HepG2 (cell line): ENCODE measurements around the gene BBC3. TPM values are rescaled to one million over a fixed set of nuclear protein-coding genes. Genes with fewer than 3 reads are reported as not detected.

Experiments used
- ATAC-seq: fragments of 200-7000 bp; cut with Tn5 transposase; 3 replicates; pipeline ENCODE4 v1.9.1; 2020; ENCODE audit warnings: mild to moderate bottlenecking, moderate library complexity
- BruUV-seq: library from RNA; stranded (reverse); fragments of 400-500 nt; replicated peaks from 2 replicates; lab custom pipeline; 2021; lab: Mats Ljungman, UMichigan
- CTCF ChIA-PET: fragments of 300-600 bp; formaldehyde crosslinking; extraction: SDS; loops from one replicate; lab custom pipeline; 2021; ENCODE audit warnings: low total read pairs, inconsistent platforms, low intra/inter-chr PET ratio; lab: Yijun Ruan, JAX
- POLR2A ChIA-PET: fragments of 350-600 bp; sonication (Branson Sonifier 250); formaldehyde crosslinking; loops from one replicate; lab custom pipeline; 2020; ENCODE audit warnings: antibody characterized with exemption, inconsistent platforms; lab: Yijun Ruan, JAX
- DNase-seq: peaks from one replicate; pipeline ENCODE4 v3.0.0-alpha.2; 2015; ENCODE audit warnings: low spot score
- FAIRE-seq: peaks from 3 replicates; lab custom pipeline; 2011; peaks lifted over from hg19 to GRCh38; lab: Jason Lieb, UNC
- H2AFZ ChIP-seq: one replicate; pipeline ENCODE4 v1.6.1; 2011; ENCODE audit warnings: low read length, inconsistent platforms
- H3K27ac ChIP-seq: fragments of 300-600 bp; 3 replicates; pipeline ENCODE4 v1.8.0; 2011; ENCODE audit warnings: mixed run types, mild to moderate bottlenecking, mixed read lengths, low read length, inconsistent platforms; ENCODE audit not compliant: insufficient read depth; ENCODE audit errors: extremely low read length
- H3K27me3 ChIP-seq, 2 experiments: fragments of 200-600 bp in 1 of 2; 2 replicates in 1 of 2; 3 replicates in 1 of 2; pipeline versions ENCODE4 v1.6.0 to v1.8.0; 2011; ENCODE audit warnings: low read length in 2 of 2, mild to moderate bottlenecking in 2 of 2, moderate library complexity in 2 of 2, inconsistent platforms in 1 of 2; ENCODE audit not compliant: insufficient read depth in 2 of 2, control insufficient read depth in 1 of 2
- H3K36me3 ChIP-seq, 2 experiments: fragments of 200-600 bp in 1 of 2; replicated peaks in 1 of 2; 2 replicates in 1 of 2; 3 replicates in 1 of 2; pipeline versions ENCODE4 v1.5.1 to v1.8.0; 2011; ENCODE audit warnings: low read length in 2 of 2, inconsistent platforms in 1 of 2; ENCODE audit not compliant: insufficient read depth in 2 of 2, control insufficient read depth in 1 of 2
- H3K4me1 ChIP-seq: 2 replicates; pipeline ENCODE4 v1.5.1; 2012; ENCODE audit warnings: low read length, inconsistent platforms; ENCODE audit not compliant: insufficient read depth
- H3K4me2 ChIP-seq: 2 replicates; pipeline ENCODE4 v1.6.0; 2011; ENCODE audit warnings: low read depth, low read length, inconsistent platforms
- H3K4me3 ChIP-seq, 3 experiments: fragments of 200-600 bp in 1 of 3; sonication (generic), shearing (Covaris generic) in 1 of 3; replicated peaks in 1 of 3; 2 replicates each; pipeline ENCODE4 v1.5.1; 2011 to 2016; ENCODE audit warnings: low read length in 3 of 3, inconsistent platforms in 2 of 3, low read depth in 2 of 3, mild to moderate bottlenecking in 2 of 3, control low read depth in 1 of 3, mixed read lengths in 1 of 3; ENCODE audit not compliant: insufficient read depth in 1 of 3
- H3K79me2 ChIP-seq: one replicate; pipeline ENCODE4 v1.6.1; 2011; ENCODE audit warnings: low read length, inconsistent platforms; ENCODE audit not compliant: insufficient read depth
- H3K9ac ChIP-seq: 2 replicates; pipeline ENCODE4 v1.6.0; 2011; ENCODE audit warnings: mild to moderate bottlenecking, low read depth, low read length, inconsistent platforms; ENCODE audit not compliant: insufficient read depth
- H3K9me3 ChIP-seq: 2 replicates; pipeline ENCODE4 v1.5.1; 2012; ENCODE audit warnings: mild to moderate bottlenecking, low read length
- H4K20me1 ChIP-seq: 2 replicates; pipeline ENCODE4 v1.6.0; 2011; ENCODE audit warnings: inconsistent platforms, mild to moderate bottlenecking, low read length, moderate library complexity; ENCODE audit not compliant: insufficient read depth
- ADNP ChIP-seq: sonication (generic); formaldehyde crosslinking; IDR thresholded peaks from 2 replicates; pipeline ENCODE4 v1.4.0; 2020; ENCODE audit warnings: missing genetic modification reagents
- AFF4 ChIP-seq: sonication (generic); formaldehyde crosslinking; IDR thresholded peaks from 2 replicates; pipeline ENCODE4 v1.4.0; 2020; ENCODE audit warnings: missing genetic modification reagents
- GATAD2A ChIP-seq: IDR thresholded peaks from 2 replicates; pipeline ENCODE4 v1.6.1; 2016
- JUNB ChIP-seq: sonication (generic); formaldehyde crosslinking; IDR thresholded peaks from 2 replicates; pipeline ENCODE4 v1.8.0; 2022; ENCODE audit warnings: missing genetic modification reagents, mild to moderate bottlenecking, borderline replicate concordance
- KDM5B ChIP-seq: sonication (generic); formaldehyde crosslinking; IDR thresholded peaks from 2 replicates; pipeline ENCODE4 v1.4.0; 2020; ENCODE audit warnings: missing genetic modification reagents, mild to moderate bottlenecking, borderline replicate concordance
- LCORL ChIP-seq, 2 experiments: fragments of 450-650 bp in 1 of 2; sonication (generic) in 1 of 2; formaldehyde crosslinking in 1 of 2; IDR thresholded peaks; 2 replicates each; pipeline versions ENCODE4 v1.5.0 to v1.6.1; 2017 to 2020; ENCODE audit warnings: antibody characterized with exemption in 1 of 2, missing genetic modification reagents in 1 of 2
- MTA3 ChIP-seq: sonication (generic); formaldehyde crosslinking; IDR thresholded peaks from 2 replicates; pipeline ENCODE4 v1.4.0; 2020; ENCODE audit warnings: missing genetic modification reagents
- MXD1 ChIP-seq: sonication (generic); formaldehyde crosslinking; IDR thresholded peaks from 2 replicates; pipeline ENCODE4 v1.4.0; 2020; ENCODE audit warnings: mild to moderate bottlenecking, missing genetic modification reagents
- NFKB2 ChIP-seq: sonication (generic); formaldehyde crosslinking; IDR thresholded peaks from 2 replicates; pipeline ENCODE4 v1.4.0; 2020; ENCODE audit warnings: missing genetic modification reagents, borderline replicate concordance
- NR2C2 ChIP-seq: sonication (generic); formaldehyde crosslinking; IDR thresholded peaks from 2 replicates; pipeline ENCODE4 v1.4.0; 2020; ENCODE audit warnings: missing genetic modification reagents, mild to moderate bottlenecking, moderate library complexity, borderline replicate concordance
- RARG ChIP-seq: sonication (generic); formaldehyde crosslinking; IDR thresholded peaks from 2 replicates; pipeline ENCODE4 v1.4.0; 2020; ENCODE audit warnings: low read depth, mild to moderate bottlenecking, missing genetic modification reagents
- SAP130 ChIP-seq: IDR thresholded peaks from 2 replicates; pipeline ENCODE4 v1.6.1; 2016; ENCODE audit warnings: low read depth
- SMARCE1 ChIP-seq: fragments of 450-650 bp; IDR thresholded peaks from 2 replicates; pipeline ENCODE4 v1.6.1; 2017; ENCODE audit warnings: borderline replicate concordance
- ZNF225 ChIP-seq: sonication (generic); formaldehyde crosslinking; IDR thresholded peaks from 2 replicates; pipeline ENCODE4 v1.4.0; 2020; ENCODE audit warnings: mild to moderate bottlenecking, missing genetic modification reagents
- ZNF280B ChIP-seq: sonication (generic); formaldehyde crosslinking; IDR thresholded peaks from 2 replicates; pipeline ENCODE4 v1.5.0; 2020; ENCODE audit warnings: missing genetic modification reagents, mild to moderate bottlenecking, borderline replicate concordance
- ZNF510 ChIP-seq: sonication (generic); formaldehyde crosslinking; IDR thresholded peaks from 2 replicates; pipeline ENCODE4 v1.4.0; 2020; ENCODE audit warnings: low read depth, mild to moderate bottlenecking, missing genetic modification reagents
- ZNF629 ChIP-seq: sonication (generic); formaldehyde crosslinking; conservative IDR thresholded peaks from 2 replicates; pipeline ENCODE4 v1.5.0; 2020; ENCODE audit warnings: missing genetic modification reagents
- ZNF841 ChIP-seq: sonication (generic); formaldehyde crosslinking; IDR thresholded peaks from 2 replicates; pipeline ENCODE4 v1.8.1; 2023; ENCODE audit warnings: missing genetic modification reagents, borderline replicate concordance
- ZSCAN9 ChIP-seq: IDR thresholded peaks from 2 replicates; pipeline ENCODE4 v1.6.1; 2016; ENCODE audit warnings: borderline replicate concordance
- WGBS: methylation state at CpG from one replicate; pipeline ENCODE4 v1.1.6; 2017; ENCODE audit warnings: low lambda C conversion rate; 5-methylcytosine and 5-hydroxymethylcytosine counted together
- in situ Hi-C: cut with HindIII; loops from 2 replicates; pipeline ENCODE4 v1.10.0; 2017; ENCODE audit warnings: low pct_unique_long_range_greater_than_20kb; ENCODE audit not compliant: extremely low pct_ligation_motif_present
- intact Hi-C: fragments of 100-400 bp; cut with micrococcal nuclease; formaldehyde crosslinking; loops from one replicate; pipeline ENCODE4 v1.10.0; 2022; ENCODE audit not compliant: unreplicated experiment
- polyA plus RNA-seq, 8 experiments: library from polyadenylated mRNA; depleted of rRNA in 3 of 8; stranded (reverse) in 7 of 8; unstranded in 1 of 8; fragments of >200 nt; fragmentation: Illumina TruSeq in 4 of 8; extraction: Trizol in 4 of 8; gene quantifications; 2 replicates each; pipeline versions ENCODE4 v1.2.1 to v1.2.3, GENCODE V29; 2011 to 2016; ENCODE audit warnings: low read depth in 4 of 8, missing spikeins in 1 of 8, mixed read lengths in 1 of 8; ENCODE audit not compliant: insufficient read depth in 1 of 8
- total RNA-seq, 5 experiments: library from RNA; depleted of rRNA; stranded (reverse); fragments of >200 nt; fragmentation: Illumina TruSeq; extraction: Trizol; gene quantifications; 2 replicates each; pipeline ENCODE4 v1.2.3, GENCODE V29; 2016; ENCODE audit warnings: low read depth in 1 of 5

Gene BBC3
- total and polyA plus RNA-seq, 2 of the 13 experiments (the other 11 are each of a cell fraction or from before 2014, with no cell fraction given): 6.1 to 8.8 TPM

- Histone ChIP-seq H3K4me3 (peak overlapping the region; percentile 71 to 79 (median 72)), H3K27ac (peak overlapping the region; percentile 81), H3K27me3 (no peaks in the 10 kb centered on the region), H3K4me1 (peaks cover 36% of the 10 kb centered on the region), H2AFZ (no peak overlapping the region), H4K20me1 (peaks cover 8% of the 10 kb centered on the region; the same call in 1 of the 2 replicates), H3K9ac (peak overlapping the region; percentile 89), H3K36me3 (peaks cover 17 to 35% of the 10 kb centered on the region in 2 experiments), H3K9me3 (no peaks in the 10 kb centered on the region), H3K79me2 (peaks cover 15% of the 10 kb centered on the region), H3K4me2 (peak overlapping the region; percentile 94)
- ChIA-PET CTCF (no interaction called here), POLR2A (interaction anchor here (0.9 to 3.6 kb wide), 16 partner anchors 10 to 634 kb away, joined by 3 to 81 read pairs (median 6); partner anchors contain the start of genes DHX34, INAFM1 and ZC3H4)
- peak; percentile 12 for FAIRE-seq
- DNase-seq: no peak
- in situ Hi-C loops (no loop called here), intact Hi-C loops (loop anchor here (1.0 kb wide), 1 partner anchor 17 kb away; the partner anchor contains the start of gene INAFM1)
- 4% methylated on average over 19 of the region's 29 CpGs for WGBS
- TSS peak; percentile 57 for BruUV-seq
- ATAC-seq: peak; percentile 47
- TF ChIP-seq SMARCE1: no peak
- TF ChIP-seq ADNP (CRISPR knock-in tag): no peak
- TF ChIP-seq NFKB2 (CRISPR knock-in tag): peak; percentile 55; the same call in 1 of the 2 replicates
- TF ChIP-seq GATAD2A (CRISPR knock-in tag): no peak
- no peak for TF ChIP-seq ZNF225 (CRISPR knock-in tag)
- TF ChIP-seq MXD1 (CRISPR knock-in tag): no peak
- TF ChIP-seq ZNF280B (CRISPR knock-in tag): no peak
- TF ChIP-seq SAP130 (CRISPR knock-in tag): peak; percentile 74
- no peak for TF ChIP-seq ZNF629 (CRISPR knock-in tag)
- TF ChIP-seq ZNF510 (CRISPR knock-in tag): 0 out of 2 replicates have a peak, but pooled peaks have one; percentile 54
- no peak for TF ChIP-seq NR2C2
- no peak for TF ChIP-seq JUNB
- no peak for TF ChIP-seq LCORL (IDR thresholded peaks at IDR 0.05)
- no peak for TF ChIP-seq LCORL (CRISPR knock-in tag; IDR thresholded peaks at IDR 0.05)
- no peak for TF ChIP-seq RARG (CRISPR knock-in tag)
- TF ChIP-seq KDM5B (CRISPR knock-in tag): peak; percentile 74; the same call in 1 of the 2 replicates
- TF ChIP-seq AFF4 (CRISPR knock-in tag): no peak
- TF ChIP-seq ZSCAN9 (CRISPR knock-in tag): no peak
- TF ChIP-seq MTA3 (CRISPR knock-in tag): no peak
- no peak for TF ChIP-seq ZNF841 (CRISPR knock-in tag)
Observed at GRCh38 chr19:47257411-47258169, 26.6 kb upstream of the BBC3 start.
